H1 (cell line): ENCODE results near the gene RAB3D. TPM values are rescaled to one million over a fixed set of nuclear protein-coding genes. Genes with fewer than 3 reads are reported as not detected.
"Not testable (repeated sequence)": the region's sequence is repeated elsewhere in the genome, so short reads cannot be mapped to it uniquely, and the experiment has no call there.

Experiments used
- CTCF ChIA-PET: fragments of 300-600 bp; sonication (Branson Sonifier 250); formaldehyde crosslinking; loops from one replicate; lab custom pipeline; 2021; ENCODE audit not compliant: partially characterized antibody; lab: Charles Lee
- POLR2A ChIA-PET: fragments of 300-600 bp; sonication (Branson Sonifier 250); formaldehyde crosslinking; loops from one replicate; lab custom pipeline; 2021; ENCODE audit warnings: inconsistent platforms; ENCODE audit not compliant: partially characterized antibody; lab: Charles Lee
- DNase-seq, 2 experiments: peaks; one replicate each; pipeline versions ENCODE4 v3.0.0 to v3.0.0-alpha.2; 2010 to 2022; ENCODE audit warnings: low spot score in 2 of 2, low read depth in 1 of 2, mixed read lengths in 1 of 2
- FAIRE-seq: peaks from 2 replicates; lab custom pipeline; 2011; peaks lifted over from hg19 to GRCh38; lab: Jason Lieb, UNC
- H2AFZ ChIP-seq: 2 replicates; pipeline ENCODE4 v1.8.1; 2012; ENCODE audit warnings: low read length, inconsistent platforms
- H2AK5ac ChIP-seq: 2 replicates; pipeline ENCODE4 v1.6.1; 2013; ENCODE audit warnings: low read depth, low read length
- H2BK120ac ChIP-seq: replicated peaks from 2 replicates; pipeline ENCODE3; 2013; ENCODE audit warnings: low read depth, low read length, inconsistent platforms
- H2BK12ac ChIP-seq: 2 replicates; pipeline ENCODE4 v1.6.1; 2013; ENCODE audit warnings: low read depth, low read length
- H2BK15ac ChIP-seq: 2 replicates; pipeline ENCODE4 v1.6.1; 2013; ENCODE audit warnings: low read length
- H2BK20ac ChIP-seq: 2 replicates; pipeline ENCODE4 v1.6.1; 2013; ENCODE audit warnings: low read length
- H2BK5ac ChIP-seq: 2 replicates; pipeline ENCODE4 v1.6.1; 2013; ENCODE audit warnings: low read depth, low read length
- H3K14ac ChIP-seq: 2 replicates; pipeline ENCODE4 v1.6.1; 2013; ENCODE audit warnings: inconsistent platforms; ENCODE audit not compliant: insufficient read length
- H3K18ac ChIP-seq: 2 replicates; pipeline ENCODE4 v1.6.1; 2013; ENCODE audit warnings: low read length; ENCODE audit errors: extremely low read depth
- H3K23ac ChIP-seq: 2 replicates; pipeline ENCODE4 v1.6.1; 2013; ENCODE audit warnings: inconsistent platforms; ENCODE audit not compliant: insufficient read length
- H3K23me2 ChIP-seq: 2 replicates; pipeline ENCODE4 v1.6.1; 2013; ENCODE audit warnings: low read depth, low read length
- H3K27ac ChIP-seq: 2 replicates; pipeline ENCODE4 v1.6.1; 2011; ENCODE audit warnings: low read depth, low read length, inconsistent platforms
- H3K27me3 ChIP-seq, 4 experiments: replicated peaks in 1 of 4; 1 replicate in 1 of 4; 2 replicates in 3 of 4; pipeline versions ENCODE4 v1.6.1 to v1.8.1; 2011 to 2013; ENCODE audit warnings: low read length in 3 of 4, mild to moderate bottlenecking in 3 of 4, inconsistent platforms in 2 of 4, mixed read lengths in 2 of 4, moderate library complexity in 1 of 4; ENCODE audit not compliant: control insufficient read depth in 3 of 4, insufficient read depth in 3 of 4; ENCODE audit errors: extremely low read depth in 1 of 4
- H3K36me3 ChIP-seq, 4 experiments: 2 replicates each; pipeline versions ENCODE4 v1.6.1 to v1.8.1; 2011 to 2013; ENCODE audit warnings: mild to moderate bottlenecking in 4 of 4, low read length in 3 of 4, moderate library complexity in 2 of 4, control low read depth in 1 of 4, inconsistent platforms in 1 of 4; ENCODE audit not compliant: insufficient read depth in 4 of 4, control insufficient read depth in 2 of 4
- H3K4ac ChIP-seq: replicated peaks from 2 replicates; pipeline ENCODE3; 2013; ENCODE audit warnings: low read length, low read depth, mixed read lengths, inconsistent platforms; ENCODE audit not compliant: insufficient read length
- H3K4me1 ChIP-seq, 4 experiments: replicated peaks in 1 of 4; 1 replicate in 1 of 4; 2 replicates in 3 of 4; pipeline versions ENCODE4 v1.6.1 to v1.8.1; 2011 to 2013; ENCODE audit warnings: low read length in 3 of 4, inconsistent platforms in 2 of 4, mixed read lengths in 1 of 4; ENCODE audit not compliant: insufficient read depth in 4 of 4, control insufficient read depth in 3 of 4
- H3K4me2 ChIP-seq, 2 experiments: 2 replicates each; pipeline versions ENCODE4 v1.6.1 to v1.8.1; 2011 to 2013; ENCODE audit warnings: low read depth in 2 of 2, low read length in 2 of 2, control low read depth in 1 of 2, inconsistent platforms in 1 of 2, mild to moderate bottlenecking in 1 of 2; ENCODE audit not compliant: insufficient read depth in 1 of 2
- H3K4me3 ChIP-seq, 4 experiments: fragments of 200-600, 300-600 bp in 1 of 4; sonication (generic), shearing (Covaris generic), sonication (Bioruptor Twin) in 1 of 4; 2 replicates each; pipeline versions ENCODE4 v1.5.1 to v1.8.1; 2011 to 2016; ENCODE audit warnings: low read length in 4 of 4, low read depth in 3 of 4, control low read depth in 2 of 4, inconsistent platforms in 2 of 4, mild to moderate bottlenecking in 2 of 4, mixed read lengths in 1 of 4, moderate library complexity in 1 of 4; ENCODE audit not compliant: insufficient read depth in 2 of 4; ENCODE audit errors: extremely low read depth in 1 of 4
- H3K56ac ChIP-seq: replicated peaks from 2 replicates; pipeline ENCODE3; 2013; ENCODE audit warnings: low read depth, mild to moderate bottlenecking, mixed read lengths, low read length, inconsistent platforms; ENCODE audit not compliant: insufficient read length
- H3K79me1 ChIP-seq: 2 replicates; pipeline ENCODE4 v1.6.1; 2013; ENCODE audit warnings: low read depth, low read length, control low read depth
- H3K79me2 ChIP-seq, 2 experiments: 2 replicates each; pipeline versions ENCODE4 v1.6.1 to v1.8.1; 2012 to 2013; ENCODE audit warnings: low read length in 2 of 2, mild to moderate bottlenecking in 2 of 2, inconsistent platforms in 1 of 2; ENCODE audit not compliant: insufficient read depth in 2 of 2, control insufficient read depth in 1 of 2
- H3K9ac ChIP-seq, 4 experiments: replicated peaks in 1 of 4; 1 replicate in 1 of 4; 2 replicates in 3 of 4; pipeline versions ENCODE4 v1.6.1 to v1.8.1; 2011 to 2013; ENCODE audit warnings: low read depth in 3 of 4, low read length in 3 of 4, control low read depth in 2 of 4, mild to moderate bottlenecking in 2 of 4, moderate library complexity in 2 of 4, inconsistent platforms in 1 of 4; ENCODE audit errors: extremely low read depth in 1 of 4
- H3K9me3 ChIP-seq, 2 experiments: 2 replicates each; pipeline versions ENCODE4 v1.6.1 to v1.8.1; 2012 to 2013; ENCODE audit warnings: mild to moderate bottlenecking in 2 of 2, moderate library complexity in 2 of 2, control low read depth in 1 of 2, inconsistent platforms in 1 of 2, low read depth in 1 of 2, low read length in 1 of 2, mixed read lengths in 1 of 2; ENCODE audit not compliant: insufficient read depth in 2 of 2
- H4K20me1 ChIP-seq, 2 experiments: replicated peaks in 1 of 2; 2 replicates each; pipeline versions ENCODE3 to v1.8.1; 2011 to 2013; ENCODE audit warnings: inconsistent platforms in 2 of 2, low read length in 2 of 2, mild to moderate bottlenecking in 1 of 2; ENCODE audit not compliant: insufficient read depth in 2 of 2, control insufficient read depth in 1 of 2
- H4K5ac ChIP-seq: 2 replicates; pipeline ENCODE4 v1.6.1; 2013; ENCODE audit warnings: low read length, low read depth, mixed read lengths, inconsistent platforms; ENCODE audit not compliant: insufficient read length
- H4K8ac ChIP-seq: 2 replicates; pipeline ENCODE4 v1.8.0; 2013; ENCODE audit warnings: mild to moderate bottlenecking, moderate library complexity, low read length, inconsistent platforms; ENCODE audit not compliant: insufficient read depth; ENCODE audit errors: extremely low read depth
- H4K91ac ChIP-seq: replicated peaks from 2 replicates; pipeline ENCODE3; 2013; ENCODE audit warnings: low read length, mixed read lengths, inconsistent platforms; ENCODE audit not compliant: insufficient read length
- KDM1A ChIP-seq: fragments of 200-600, 300-600 bp; sonication (generic); IDR thresholded peaks from 2 replicates; pipeline ENCODE4 v1.7.1; 2016; ENCODE audit warnings: mild to moderate bottlenecking, low read length, borderline replicate concordance
- KDM5A ChIP-seq: fragments of 200-600 bp; IDR thresholded peaks from 2 replicates; pipeline ENCODE4 v1.7.1; 2012; ENCODE audit warnings: mild to moderate bottlenecking, low read length, inconsistent platforms, mixed read lengths
- TEAD4 ChIP-seq: IDR thresholded peaks from 2 replicates; pipeline ENCODE4 v1.6.1; 2012; ENCODE audit warnings: low read depth, low read length, inconsistent platforms, mixed read lengths
- WGBS, 2 experiments: shearing (Covaris generic) in 1 of 2; methylation state at CpG; one replicate each; pipeline versions ENCODE4 v1.1.6 to v1.1.7; 2013 to 2015; ENCODE audit warnings: low lambda C conversion rate in 2 of 2, mixed read lengths in 2 of 2, inconsistent platforms in 1 of 2, low coverage in 1 of 2, missing lambda C conversion rate in 1 of 2; ENCODE audit not compliant: insufficient replicate concordance in 2 of 2, insufficient coverage in 1 of 2, insufficient read length in 1 of 2; ENCODE audit errors: extremely low coverage in 1 of 2, missing lambda C conversion rate in 1 of 2; 5-methylcytosine and 5-hydroxymethylcytosine counted together
- polyA plus RNA-seq, 7 experiments: library from polyadenylated mRNA; depleted of rRNA in 3 of 7; stranded (reverse) in 5 of 7; unstranded in 2 of 7; fragments of >200 nt in 5 of 7; fragments of 200-250 nt in 2 of 7; gene quantifications; 1 replicate in 5 of 7; 2 replicates in 1 of 7; 4 replicates in 1 of 7; pipeline versions ENCODE4 v1.2.1 to v1.2.3, GENCODE V29; 2011 to 2013; ENCODE audit warnings: missing spikeins in 2 of 7, mixed read lengths in 2 of 7
- total RNA-seq: library from RNA; stranded (reverse); fragmentation: NEBNext Ultra II Directional; extraction: Animal tissue kit (Norgen Biotek cat#: 25700); gene quantifications from 2 replicates; pipeline ENCODE4 v1.2.1, GENCODE V29; 2021

The RAB3D gene
- total and polyA plus RNA-seq, 2 of the 8 experiments (the other 6 are each of a cell fraction or from before 2014, with no cell fraction given) = 17.8 to 23.8 TPM

DNA sequence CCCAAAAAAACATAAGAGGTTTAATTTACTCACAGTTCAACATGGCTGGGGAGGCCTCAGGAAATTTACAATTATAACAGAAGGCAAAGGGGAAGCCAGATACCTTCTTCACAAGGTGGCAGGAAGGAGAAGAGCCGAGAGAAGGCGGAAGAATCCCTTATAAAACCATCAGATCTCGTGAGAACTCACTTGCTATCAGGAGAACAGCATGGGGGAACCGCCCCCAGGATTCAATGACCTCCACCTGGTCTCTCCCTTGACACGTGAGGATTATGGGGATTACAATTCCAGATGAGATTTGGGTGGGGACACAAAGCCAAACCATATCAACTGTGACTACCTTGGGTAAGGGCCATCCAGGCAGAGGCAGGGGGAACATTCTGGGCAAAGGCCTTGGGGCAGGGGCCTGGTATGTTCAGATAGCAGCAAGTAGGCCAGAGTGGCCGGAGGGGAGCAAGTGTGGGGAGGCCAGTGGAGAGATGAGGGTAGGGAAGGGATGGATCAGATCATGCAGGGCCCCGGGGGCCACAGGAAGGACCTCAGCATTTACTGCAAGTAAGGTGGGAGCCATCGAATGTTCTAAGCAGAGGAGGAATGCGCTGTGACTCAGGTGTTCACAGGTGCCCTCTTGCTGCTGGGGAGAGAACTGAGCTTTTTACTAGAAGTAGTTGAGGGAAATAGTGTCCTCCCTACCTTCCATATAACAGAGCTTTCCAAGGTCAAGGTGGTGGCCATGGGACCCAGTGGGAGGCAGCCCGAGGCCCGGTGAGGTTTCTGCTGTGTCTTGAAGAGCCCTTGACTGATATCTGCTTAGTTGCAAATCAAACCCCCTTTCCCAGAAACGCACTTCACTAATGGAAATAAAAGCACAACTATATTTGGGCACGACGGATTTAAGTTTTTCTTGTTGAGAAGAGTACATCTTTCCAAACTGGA lies 18.0 kb downstream of the RAB3D start (continued):
- TF ChIP-seq KDM1A (peak; percentile 98), TEAD4 (peak; percentile 53; the same call in 1 of the 2 replicates), KDM5A (no peak)

DNA sequence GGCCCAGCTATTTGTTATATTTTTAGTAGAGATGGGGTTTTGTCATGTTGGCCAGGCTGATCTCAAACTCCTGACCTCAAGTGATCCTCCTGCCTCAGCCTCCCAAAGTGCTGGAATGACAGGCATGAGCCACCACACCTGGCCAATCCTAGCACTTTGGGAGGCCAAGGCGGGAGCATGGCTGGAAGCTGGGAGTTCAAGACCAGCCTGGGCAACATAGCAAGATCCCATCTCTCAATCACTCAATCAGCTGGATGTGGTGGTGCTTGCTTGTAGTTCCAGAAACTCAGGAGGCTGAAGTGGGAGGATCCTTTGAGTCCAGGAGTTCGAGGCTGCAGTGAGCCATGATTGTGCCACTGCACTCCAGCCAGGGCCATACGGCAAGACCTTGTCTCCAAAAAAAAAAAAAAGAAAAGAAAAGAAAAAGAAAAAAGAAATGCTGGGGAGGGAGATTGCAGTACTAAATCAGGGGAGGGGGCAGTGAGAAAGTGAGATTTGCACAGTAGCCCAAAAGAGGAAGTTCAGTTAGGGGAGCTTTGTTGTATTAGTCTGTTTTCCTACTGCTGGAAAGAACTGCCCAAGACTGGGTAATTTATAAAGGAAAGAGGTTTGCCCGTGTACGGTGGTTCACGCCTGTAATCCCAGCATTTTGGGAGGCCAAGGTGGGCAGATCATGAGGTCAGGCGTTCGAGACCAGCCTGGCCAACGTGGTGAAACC lies 19.0 kb downstream of the RAB3D start:
- not testable (repeated sequence) for H3K9ac ChIP-seq, H3K23ac ChIP-seq, H3K9me3 ChIP-seq, H2AFZ ChIP-seq, FAIRE-seq, H2BK20ac ChIP-seq, DNase-seq, H3K56ac ChIP-seq, H3K27ac ChIP-seq, H3K14ac ChIP-seq, H2BK12ac ChIP-seq, H3K27me3 ChIP-seq, H3K4me1 ChIP-seq, H2BK120ac ChIP-seq, H3K36me3 ChIP-seq, H2AK5ac ChIP-seq, H3K79me2 ChIP-seq, H2BK15ac ChIP-seq, H2BK5ac ChIP-seq, H4K8ac ChIP-seq, H4K91ac ChIP-seq, H3K79me1 ChIP-seq, H3K18ac ChIP-seq, H3K23me2 ChIP-seq, H4K5ac ChIP-seq, H3K4me3 ChIP-seq, H3K4me2 ChIP-seq, H4K20me1 ChIP-seq, H3K4ac ChIP-seq
- WGBS, 2 experiments = 85% methylated on average over 9 of the region's 9 CpGs; no CpG with 5 or more reads in 1 of the 2 experiments
- CTCF ChIA-PET = interaction anchor here (0.7 to 2.3 kb wide), 5 partner anchors 9 to 425 kb away, joined by 3 to 7 read pairs (median 4); partner anchors contain the start of gene TSPAN16
- POLR2A ChIA-PET = interaction anchor here (1.0 kb wide), 1 partner anchor 175 kb away, joined by 3 read pairs; no protein-coding TSS in a partner anchor
